GM18907 (cell line): Measurements from ENCODE around the gene PRSS56.

Experiments used
- ATAC-seq: cut with Tn5 transposase; IDR thresholded peaks from one replicate; pipeline ENCODE4 v1.9.1; 2021; ENCODE audit warnings: mild to moderate bottlenecking, moderate library complexity; ENCODE audit not compliant: unreplicated experiment

PRSS56 gene

DNA sequence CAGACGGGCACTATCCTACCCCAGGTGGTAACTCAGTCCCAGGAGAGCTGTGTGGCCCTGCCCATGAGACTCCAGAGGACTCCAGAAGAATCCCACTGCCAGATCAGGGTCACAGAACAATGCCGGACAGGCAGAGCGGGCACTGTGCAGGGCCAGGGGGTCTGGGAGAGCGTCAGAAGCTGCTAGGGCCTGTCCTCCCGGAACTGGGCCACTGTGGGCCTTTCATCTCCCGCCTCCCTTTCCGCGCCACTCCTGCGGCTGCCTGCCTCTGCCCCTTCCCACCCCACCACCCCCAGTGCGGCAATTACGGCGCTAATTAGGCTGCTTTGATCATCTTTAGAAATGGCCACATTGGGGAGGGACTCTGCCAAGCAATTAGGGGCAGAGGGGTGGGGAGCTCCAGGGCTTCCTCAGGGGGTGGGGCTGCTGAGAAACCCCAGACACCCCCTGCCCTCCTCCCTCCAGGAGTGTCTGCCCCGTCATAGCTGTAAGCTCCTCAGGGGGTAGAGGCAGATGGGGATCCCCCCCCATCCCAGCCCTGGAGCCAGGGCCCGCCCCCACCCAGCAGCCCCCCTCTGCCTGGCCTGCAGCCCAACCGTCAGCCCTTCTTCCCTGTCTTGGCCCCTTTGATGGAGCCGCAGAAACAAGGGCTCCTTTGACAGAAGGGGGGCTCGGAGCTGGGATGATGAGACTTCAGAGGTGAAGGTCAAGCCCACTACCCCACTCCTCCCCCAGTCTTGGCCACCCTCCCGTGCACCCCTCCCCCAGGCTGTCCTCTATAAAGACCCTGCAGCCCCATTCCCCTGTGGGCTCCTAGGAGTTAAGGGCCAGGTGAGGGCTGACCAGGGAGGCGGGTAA is at the start of gene PRSS56:
Gene PRSS56 (plus strand): TSS at position 808 of the 858 bp plus-strand sequence. CDS start 211 bp downstream, outside the sequence.
- ATAC-seq: no peak

DNA sequence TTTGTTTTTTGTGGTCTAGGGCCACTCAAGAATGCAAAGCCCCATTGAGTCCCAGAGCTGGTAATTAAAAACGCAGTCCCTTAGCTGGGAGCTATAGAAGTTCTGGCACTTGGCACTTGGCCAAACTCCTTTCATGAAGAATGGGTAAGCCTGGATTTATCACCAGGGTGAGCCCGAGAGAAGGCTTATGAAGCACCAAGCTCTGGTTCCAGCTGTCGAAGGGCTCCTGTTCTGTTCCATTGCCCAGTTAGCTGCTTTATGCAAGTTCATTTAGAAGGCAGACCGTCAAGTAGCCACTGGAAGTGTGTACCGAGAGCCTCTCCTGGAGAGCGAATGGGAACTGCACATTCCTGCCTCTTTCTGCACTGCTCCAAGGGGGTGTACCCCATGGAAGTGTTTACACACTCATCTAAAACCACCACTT is 46.7 kb upstream of the PRSS56 start:
- ATAC-seq: no peak

DNA sequence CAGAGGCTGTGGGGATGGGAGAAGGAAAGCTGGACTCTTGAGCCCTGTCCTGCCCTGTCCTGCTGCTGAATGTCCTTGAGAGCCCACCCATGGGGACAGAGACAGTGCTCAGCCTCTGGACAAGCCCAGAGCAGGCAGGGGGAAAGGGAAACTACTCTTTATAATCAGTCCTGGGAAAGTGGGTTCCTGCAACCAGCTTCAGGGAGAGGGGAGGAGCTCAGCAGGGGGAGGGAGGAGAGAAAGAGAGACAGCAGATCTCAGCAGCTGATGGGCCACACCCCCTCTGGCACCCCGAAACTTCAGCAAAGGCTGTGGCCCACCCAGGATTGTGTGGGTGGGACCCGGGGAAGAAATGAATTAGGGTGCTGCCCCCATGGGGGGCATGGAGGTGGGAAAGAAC is 44.1 kb upstream of the PRSS56 start:
- ATAC-seq: no peak

DNA sequence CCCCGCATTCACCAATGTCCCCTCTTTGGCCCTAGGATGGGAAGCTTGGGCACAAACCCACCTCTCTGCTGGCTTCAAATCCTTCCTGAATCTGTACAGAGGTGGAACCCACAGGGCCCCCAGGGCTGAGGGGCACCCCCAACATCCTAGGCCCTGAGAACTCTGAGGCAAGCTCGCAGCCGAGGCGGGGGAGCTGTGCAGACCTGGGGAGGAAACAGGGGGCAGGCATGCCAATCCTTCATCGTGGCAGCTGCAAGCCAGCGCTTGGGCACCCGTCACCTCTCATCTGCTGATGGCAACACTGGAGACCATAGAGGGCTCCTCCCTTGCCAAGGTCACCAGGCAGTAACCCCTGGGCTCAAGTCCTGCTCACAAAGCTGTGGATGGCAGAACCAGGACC is 43.4 kb upstream of the PRSS56 start:
- ATAC-seq: no peak

DNA sequence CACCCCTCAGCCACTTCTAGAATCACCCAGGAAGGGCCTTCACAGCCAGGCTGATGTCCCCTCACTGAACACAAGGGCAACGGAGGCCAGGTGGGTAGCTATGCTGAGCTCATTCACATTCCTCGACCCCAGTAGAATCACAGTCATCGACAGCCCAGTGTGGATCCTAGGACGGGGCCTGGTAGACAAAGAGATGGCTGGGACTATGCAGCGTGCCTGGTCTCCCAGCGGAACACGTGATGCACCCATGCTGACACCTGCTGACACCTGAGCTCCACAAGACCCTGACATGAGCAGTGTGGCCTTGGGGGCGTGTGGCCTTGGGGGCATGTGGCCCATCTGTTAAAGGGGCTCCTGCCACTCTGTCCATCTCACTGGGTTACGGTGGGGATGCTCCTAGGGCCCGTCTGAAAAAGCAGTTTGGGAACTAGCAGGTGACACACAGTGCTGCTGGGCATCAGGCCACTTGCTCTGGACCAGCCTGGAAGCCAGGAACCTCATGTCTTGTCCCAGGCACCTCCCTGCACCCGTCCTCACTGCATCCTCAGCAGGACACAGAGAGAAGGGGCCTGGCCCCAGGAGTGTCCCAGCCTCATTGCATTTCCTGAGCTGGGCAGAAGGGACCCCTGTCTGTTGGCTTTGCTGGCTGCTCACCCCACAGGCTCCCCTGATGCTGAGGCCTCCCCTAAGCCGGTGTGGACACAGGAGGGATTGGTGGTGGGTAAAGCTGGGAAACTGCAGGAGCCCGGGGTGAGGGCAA is 42.3 kb upstream of the PRSS56 start:
- ATAC-seq: no peak

DNA sequence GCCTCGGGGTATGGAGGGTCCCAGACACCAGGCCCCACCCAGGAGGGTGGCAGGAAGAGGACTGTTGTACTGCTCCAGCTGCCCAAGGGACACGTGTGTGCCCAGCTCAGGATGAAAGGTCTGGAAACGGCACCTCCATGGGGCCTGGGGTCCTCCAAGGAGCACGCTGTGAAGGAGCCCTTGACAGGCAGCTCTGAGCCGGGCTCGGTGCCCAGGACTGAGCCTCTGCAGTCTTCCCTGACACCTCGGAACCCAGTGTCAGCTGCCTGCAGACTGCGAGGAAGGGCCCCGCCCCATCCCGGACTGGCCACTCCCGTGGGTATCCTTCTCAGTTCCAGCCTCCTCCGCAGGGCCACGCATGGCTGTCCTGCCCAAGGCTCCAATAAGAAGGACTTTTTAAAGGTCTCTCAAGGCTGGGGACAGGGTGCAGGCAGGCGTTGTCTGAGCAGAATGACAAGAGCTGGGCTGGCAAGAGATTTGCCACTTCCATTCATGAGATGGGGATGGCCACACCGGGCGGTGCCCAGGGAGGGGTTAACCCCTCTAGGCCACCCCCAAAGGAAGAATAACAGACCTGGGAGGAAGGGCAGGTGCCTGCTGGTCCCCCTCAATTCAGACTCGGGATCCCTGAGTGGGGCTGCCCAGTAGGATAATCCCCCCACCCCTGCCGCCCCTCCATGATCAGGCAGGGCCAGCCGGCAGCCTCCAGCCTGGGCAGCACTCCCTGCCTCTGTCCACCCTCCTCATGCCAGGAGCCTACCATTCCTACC is 41.4 kb upstream of the PRSS56 start:
- no peak for ATAC-seq

DNA sequence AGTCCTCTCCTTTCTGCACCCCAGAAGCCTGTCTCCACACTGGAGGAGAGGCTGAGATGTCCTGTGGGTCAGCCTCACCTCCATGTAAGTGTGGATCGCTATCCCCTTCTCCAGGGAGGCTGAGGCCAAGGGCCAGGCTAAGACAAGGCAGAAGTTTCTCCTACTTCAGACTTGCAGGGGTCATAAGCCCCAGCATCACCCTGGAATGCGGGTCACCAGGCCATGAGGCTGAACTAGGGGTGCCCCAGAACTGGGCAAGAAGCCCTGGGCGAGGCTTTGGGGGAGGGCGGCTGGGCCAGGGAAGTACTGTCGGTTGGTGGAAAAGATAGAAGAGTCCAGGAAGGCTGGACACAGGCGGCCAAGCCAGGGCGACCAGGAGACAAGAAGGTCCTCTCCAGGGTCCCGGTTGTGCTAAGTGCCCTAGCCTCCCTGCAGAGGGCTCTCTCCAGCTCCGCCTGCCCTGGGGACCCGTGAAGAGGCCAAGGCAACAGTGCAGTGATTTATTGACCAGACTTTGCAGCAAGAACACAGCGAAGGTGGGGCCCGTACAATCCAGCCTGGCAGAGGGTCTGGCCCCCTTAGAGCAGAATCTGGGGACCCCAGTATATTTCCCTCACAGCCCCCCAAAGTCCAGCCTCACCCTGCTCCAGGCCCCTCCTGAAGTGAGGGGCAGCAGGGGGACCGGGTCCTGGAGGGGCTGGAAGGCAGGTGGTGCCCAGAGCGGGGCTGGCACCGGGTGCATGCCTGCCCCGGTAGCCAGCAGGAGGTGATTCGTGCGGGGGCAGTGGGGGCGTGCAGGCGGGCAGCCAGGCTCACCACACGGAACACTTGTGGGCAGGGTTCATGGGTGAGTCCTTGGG is 40.6 kb upstream of the PRSS56 start:
- ATAC-seq: no peak

DNA sequence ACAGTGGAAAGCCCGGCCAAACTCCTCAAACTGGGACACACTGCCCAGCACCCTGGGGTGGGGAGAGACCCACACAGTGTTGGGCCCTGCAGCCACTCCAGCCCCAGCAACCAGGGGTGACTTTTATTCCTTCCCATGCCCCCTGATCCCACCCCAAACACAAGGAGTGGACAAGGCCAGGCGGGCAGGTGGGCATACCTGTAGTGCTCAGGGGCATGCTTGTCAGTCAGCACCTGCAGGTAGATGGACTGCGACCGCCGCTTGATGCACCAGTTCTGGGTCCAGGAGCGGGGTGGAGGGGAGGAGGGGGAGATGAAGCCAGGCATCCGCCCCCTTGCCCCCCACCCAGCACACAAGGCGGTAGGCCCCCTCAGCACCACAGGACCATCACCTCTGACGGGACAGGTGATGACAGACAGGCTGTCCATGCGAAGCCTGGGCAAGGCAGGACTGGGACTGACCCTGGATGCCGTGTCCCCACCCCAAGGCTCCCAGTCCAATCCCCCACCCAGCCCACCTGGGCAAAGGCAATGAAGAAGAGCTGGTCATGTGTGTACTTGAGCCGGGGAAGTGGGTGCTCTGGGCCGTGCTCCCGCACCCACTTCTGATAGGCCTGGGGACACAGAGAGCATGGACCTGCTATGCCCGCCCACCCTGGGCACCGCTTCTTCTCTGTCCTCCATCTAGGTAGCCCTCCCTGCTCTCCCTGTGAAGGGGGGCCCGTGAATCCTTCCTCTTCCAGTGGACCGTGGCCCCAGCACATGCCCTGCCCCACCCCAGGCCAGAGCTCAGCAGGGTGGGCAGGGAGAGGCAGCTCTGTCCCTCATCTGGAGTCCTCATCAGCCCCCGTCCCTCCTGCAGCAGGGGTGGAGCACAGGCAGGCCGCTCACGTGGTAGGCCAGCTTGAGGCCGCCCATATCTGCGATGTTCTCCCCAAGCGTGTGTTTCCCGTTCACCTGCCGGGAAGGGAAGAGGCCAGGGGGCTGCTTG is 39.7 kb upstream of the PRSS56 start:
- ATAC-seq: no peak

DNA sequence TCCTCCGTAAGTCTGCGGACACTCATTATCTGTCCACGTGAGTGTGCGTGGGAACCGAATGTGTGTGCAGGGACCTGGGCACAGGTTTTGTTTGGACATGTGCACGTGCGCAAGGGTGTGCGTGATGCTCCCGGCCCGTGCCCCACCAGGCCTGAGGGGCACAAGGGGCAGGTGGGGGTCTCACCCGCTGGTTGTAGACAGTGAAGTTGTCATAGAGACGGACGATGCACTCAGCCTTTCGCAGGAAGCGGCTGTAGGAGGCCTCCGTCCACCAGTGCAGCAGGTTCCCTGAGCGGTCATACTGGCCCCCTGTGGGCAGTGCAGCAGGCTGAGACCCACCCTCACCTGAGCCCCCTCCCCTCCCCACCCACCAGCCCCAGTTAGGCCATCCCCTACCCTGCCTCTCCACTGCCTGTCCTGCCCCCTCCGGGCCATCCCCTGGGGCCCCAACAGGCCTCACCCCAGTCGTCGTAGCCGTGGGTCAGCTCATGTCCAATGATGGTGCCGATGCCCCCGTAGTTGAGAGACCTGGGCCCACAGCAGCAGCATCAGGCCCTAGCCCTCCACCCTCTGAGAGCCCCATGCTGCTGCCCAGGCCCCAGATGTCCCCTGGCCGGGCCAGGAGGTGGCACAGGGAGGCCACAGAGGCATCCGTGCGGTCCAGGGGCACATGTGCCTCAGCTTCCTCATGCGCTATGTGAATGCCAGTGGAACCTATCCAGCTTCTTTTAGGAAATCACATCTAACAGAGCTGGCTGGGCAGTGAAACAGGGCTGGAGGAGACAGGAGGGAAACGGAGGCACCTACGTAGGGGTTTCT is 38.7 kb upstream of the PRSS56 start:
- no peak for ATAC-seq

DNA sequence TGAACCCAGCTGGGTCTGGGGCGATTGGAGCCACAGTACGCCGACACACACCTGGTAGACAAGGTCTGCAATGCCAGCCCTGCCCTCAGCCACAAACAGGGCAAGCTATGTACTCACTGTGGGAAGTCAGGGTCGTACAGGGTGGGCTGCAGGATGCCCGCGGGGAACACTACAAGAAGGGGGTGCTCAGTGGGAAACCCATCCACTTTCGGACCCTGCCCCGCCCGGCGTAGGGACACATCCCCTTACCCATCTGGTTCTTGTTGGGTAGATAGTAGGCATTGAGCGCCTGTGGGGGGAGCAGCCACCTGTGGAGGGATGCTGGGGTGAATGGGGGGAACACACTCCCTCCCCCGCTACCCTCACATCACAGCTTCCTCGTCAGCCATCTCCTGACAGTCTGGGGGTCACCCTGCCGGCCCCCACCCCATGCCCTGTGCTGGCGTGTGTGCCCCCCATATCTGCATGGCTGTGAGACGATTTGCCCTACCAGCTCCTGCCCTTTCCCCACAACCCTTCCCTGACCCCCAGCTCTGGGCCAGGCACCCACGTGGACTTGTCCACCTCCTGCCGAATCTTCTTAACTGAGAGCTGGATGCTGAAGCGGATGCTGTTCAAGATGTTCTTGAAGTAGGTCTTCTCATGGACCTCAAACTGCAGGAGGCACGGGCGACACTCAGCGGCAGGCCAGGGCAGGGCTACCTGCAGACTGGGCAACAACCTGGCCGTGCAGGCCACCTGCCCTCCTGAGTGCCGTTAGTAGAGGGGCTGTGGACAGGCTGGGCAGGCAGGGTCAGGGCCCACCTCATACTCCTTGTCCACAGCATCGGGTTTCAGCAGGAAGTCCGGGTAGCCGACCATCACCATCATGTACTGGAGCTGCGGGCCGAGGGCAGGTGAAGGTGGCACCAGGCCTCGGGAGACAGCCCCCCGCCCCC is 37.6 kb upstream of the PRSS56 start:
- ATAC-seq: no peak

DNA sequence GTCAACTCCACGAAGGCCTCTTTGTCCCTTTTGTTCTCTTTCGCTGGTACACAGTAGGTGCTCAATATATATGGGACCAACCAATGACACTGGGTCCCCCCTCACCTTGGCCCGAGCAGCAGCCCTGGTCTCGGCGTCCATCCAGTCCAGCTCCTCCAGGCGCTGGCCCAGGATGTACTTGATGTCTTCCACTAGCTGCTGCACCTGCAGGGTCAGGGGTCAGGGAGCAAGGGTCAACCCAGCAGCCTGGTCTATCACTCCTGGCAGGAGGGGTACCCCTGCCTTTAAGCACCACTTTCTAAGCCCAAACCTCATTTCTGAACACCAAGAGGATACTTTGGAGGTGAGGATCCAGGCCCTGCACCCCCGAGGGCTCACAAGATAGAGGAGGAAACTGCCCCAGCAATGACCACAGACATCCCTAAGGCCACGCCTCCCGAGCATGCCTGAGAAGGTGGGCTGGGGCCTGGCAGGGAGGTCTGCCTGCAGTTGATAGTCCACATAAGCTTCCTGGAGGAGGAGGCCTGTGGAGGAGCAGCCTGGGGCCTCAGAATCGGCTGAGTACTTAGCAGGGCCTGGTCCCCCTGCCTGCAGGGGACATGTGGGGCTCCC is 36.8 kb upstream of the PRSS56 start:
- ATAC-seq: no peak

DNA sequence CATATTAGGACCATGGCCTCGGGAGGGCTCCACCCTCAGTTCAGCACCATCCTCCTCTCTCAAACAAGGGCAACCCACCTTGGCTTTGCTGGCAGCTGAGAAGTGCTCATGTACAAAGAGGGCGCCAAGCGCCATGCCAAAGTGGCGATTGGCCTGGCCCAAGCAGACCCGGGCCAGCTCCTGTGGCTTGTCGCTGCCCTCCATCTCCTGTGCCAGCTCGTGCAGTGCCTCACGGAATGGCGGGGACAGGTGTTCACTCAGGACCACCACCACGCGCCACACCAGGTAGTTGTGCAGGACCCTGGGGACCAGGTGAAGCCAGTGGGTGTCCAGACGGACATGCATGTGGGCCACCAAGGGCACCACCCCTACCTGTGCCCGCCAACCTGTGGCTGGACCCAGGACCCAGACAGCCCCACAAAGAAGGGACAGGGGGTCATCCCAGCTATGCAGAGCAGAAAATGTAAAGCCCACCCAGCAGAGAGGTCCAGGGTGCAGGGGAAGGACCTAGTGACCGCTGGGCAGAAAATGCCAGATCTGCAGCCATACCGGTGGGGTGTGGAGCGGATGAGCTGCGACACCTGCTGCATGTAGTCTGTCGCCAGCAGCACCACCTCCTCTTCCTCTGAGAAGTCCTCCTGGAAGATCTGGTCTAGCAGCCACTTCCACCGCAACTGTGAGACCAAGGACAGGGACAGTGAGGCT is 36.1 kb upstream of the PRSS56 start:
- ATAC-seq: no peak

DNA sequence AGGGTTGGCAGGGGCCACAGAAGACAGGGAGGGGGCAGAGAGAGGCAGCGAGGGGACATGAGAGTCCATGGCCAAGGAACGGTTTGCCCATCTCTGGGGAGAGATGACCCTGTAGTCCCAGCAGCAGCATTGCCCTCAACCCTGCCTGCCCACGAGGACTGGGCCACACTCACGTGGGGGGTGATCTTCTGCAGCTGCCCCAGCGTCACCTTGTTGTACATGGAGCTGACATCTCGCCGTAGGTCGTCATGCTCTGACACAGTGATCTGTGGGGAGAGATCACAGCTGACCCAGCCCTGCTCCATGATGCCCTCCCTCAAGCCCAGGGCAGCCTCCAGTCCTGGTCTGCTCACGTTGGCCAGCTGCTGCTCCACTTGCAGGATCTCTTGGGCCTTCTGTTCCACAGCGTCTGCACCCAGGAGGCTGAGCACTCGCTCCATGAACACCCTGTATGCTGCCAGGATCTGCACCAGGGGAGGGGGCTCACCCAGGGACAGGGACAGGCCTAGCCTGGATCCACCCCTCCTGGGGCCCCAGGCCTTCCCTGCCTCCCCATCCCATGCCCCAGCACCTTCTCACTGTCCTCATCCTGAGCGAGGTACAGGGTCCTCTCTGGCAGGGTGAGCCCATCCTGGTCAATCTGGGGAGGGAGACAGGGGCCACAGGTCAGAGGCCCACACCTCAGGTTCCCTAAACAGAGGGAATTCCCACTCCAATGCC is 35.4 kb upstream of the PRSS56 start:
- ATAC-seq: no peak

DNA sequence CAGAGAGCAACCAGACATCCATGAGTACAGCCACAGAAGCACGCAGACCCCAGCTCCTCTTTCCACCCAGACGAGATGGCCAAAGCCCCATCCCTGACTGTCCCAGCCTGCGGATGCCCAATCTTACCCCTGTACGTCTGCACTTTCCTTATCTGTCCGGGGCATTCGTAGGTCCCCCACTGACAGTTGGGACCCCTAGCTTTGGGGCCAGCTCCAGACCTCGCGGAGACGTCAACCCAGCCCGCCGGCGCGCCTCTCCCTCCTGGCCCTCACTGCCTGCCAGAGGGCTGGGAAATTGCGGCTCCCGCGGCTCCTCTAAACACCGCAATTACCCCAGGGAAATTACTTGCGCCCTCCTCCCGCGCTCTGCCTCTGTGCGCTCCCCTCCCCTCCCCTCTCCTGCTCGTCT is 34.8 kb upstream of the PRSS56 start:
- ATAC-seq: no peak

DNA sequence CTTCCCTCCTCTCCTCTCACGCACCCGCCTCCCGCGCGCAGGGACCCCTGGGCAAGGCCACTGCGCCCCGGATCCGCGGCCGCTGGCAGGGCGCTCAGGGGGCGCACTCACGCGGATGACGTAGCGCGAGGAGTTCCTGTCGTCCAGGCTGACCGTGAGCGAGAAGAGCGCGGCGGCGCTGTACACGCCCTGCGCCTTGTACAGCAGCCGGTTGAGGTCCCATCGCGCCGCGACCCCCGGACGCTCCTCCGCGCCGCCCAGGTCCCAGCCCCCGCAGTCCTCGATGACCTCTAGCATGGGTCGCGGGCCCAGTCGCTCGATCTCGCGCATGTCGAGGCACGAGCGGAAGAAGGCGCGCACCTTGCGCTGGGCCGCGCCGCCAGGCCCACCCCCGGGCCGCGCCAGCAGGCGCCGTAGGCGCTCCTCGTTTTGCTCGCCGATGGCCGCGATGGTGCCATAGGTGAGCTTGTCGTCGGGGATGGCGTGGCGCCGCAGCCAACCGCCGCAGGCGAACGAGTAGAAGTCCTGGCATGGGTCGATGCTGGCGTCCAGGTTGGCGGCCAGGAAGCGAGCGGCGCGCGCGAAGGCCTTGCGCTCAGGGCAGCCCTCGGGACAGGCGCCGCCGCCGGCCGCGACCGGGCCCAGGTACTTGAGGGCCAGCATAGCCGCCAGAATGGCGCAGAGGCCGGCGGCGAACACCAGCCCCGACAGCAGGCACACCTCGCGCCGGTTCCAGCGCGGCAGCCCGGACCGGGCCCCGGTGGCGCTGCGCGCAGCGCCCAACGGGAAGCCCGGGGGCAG is 34.2 kb upstream of the PRSS56 start:
- ATAC-seq: no peak
